ENCODE measurements around the gene CYB5R4.

DNA sequence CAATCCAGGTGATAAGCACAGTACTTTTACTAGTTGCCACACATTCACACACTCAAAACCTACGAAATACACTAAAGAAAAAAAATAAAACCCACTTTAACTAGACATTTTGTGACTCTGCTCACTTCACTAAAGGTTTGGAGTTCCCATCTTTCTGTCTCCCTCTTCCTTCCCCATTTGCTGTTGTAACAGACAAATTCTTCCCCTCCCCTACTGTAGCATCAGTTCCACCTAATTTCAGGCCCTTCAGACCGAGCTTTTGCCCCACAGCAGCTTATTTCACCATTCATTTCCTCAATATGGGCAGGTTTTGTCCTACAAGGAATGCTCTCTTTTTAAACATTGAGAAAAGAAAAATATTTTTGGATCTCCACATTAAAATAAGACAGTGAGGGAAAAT, 142.7 kb downstream of the CYB5R4 start:
- TF ChIP-seq FOS (IDR thresholded peaks at IDR 0.05; ENCODE audit: borderline replicate concordance, extremely low read depth, insufficient read length) (no peak), RB1 (IDR thresholded peaks at IDR 0.05; ENCODE audit: borderline replicate concordance) (no peak), EZH2 (IDR thresholded peaks at IDR 0.05; ENCODE audit: borderline replicate concordance, control insufficient read depth, low read depth, low read length) (no peak)
- TF ChIP-seq, protein P1, sequence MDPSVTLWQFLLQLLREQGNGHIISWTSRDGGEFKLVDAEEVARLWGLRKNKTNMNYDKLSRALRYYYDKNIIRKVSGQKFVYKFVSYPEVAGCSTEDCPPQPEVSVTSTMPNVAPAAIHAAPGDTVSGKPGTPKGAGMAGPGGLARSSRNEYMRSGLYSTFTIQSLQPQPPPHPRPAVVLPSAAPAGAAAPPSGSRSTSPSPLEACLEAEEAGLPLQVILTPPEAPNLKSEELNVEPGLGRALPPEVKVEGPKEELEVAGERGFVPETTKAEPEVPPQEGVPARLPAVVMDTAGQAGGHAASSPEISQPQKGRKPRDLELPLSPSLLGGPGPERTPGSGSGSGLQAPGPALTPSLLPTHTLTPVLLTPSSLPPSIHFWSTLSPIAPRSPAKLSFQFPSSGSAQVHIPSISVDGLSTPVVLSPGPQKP (IDR thresholded peaks at IDR 0.05; ENCODE audit: low read depth, low read length), result no peak
- TF ChIP-seq, protein P2, sequence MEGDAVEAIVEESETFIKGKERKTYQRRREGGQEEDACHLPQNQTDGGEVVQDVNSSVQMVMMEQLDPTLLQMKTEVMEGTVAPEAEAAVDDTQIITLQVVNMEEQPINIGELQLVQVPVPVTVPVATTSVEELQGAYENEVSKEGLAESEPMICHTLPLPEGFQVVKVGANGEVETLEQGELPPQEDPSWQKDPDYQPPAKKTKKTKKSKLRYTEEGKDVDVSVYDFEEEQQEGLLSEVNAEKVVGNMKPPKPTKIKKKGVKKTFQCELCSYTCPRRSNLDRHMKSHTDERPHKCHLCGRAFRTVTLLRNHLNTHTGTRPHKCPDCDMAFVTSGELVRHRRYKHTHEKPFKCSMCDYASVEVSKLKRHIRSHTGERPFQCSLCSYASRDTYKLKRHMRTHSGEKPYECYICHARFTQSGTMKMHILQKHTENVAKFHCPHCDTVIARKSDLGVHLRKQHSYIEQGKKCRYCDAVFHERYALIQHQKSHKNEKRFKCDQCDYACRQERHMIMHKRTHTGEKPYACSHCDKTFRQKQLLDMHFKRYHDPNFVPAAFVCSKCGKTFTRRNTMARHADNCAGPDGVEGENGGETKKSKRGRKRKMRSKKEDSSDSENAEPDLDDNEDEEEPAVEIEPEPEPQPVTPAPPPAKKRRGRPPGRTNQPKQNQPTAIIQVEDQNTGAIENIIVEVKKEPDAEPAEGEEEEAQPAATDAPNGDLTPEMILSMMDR (IDR thresholded peaks at IDR 0.05 in 2 of 3, conservative IDR thresholded peaks at IDR 0.05 in 1 of 3; ENCODE audit: control insufficient read depth in 2 of 3, extremely low read depth in 1 of 3, insufficient read depth in 1 of 3, low read depth in 3 of 3, low read length in 3 of 3), result no peak

All from GM12878 (cell line).